NCI-H226 (cell line): Measurements from ENCODE around the gene RHOG.
"Not testable (repeated sequence)": the region's sequence is repeated elsewhere in the genome, so short reads cannot be mapped to it uniquely, and the experiment has no call there.

ENCODE experiments used
- DNase-seq: peaks from one replicate; pipeline ENCODE4 v3.0.0-alpha.2; 2015

RHOG gene

GRCh38 chr11:3840870-3841425, at the start of gene RHOG:
Gene RHOG, minus strand, starts transcription at chr11:3840959. Its CDS starts 12,821 bp downstream, at chr11:3828138.
- DNase-seq, result peak; percentile 93

GRCh38 chr11:3890014-3890413, 49.3 kb upstream of the RHOG start:
- DNase-seq, result no peak

GRCh38 chr11:3888876-3889275, 48.1 kb upstream of the RHOG start:
- no peak for DNase-seq

- no peak for DNase-seq
Measured at GRCh38 chr11:3886985-3887384, 46.2 kb upstream of the RHOG start.

GRCh38 chr11:3885855-3886254, 45.1 kb upstream of the RHOG start:
- no peak for DNase-seq

GRCh38 chr11:3882655-3883054, 41.9 kb upstream of the RHOG start:
- no peak for DNase-seq

GRCh38 chr11:3880724-3881123, 40.0 kb upstream of the RHOG start:
- DNase-seq, result peak; percentile 44

- no peak for DNase-seq
Measured at GRCh38 chr11:3879967-3880542, 39.3 kb upstream of the RHOG start.

- no peak for DNase-seq
Measured at GRCh38 chr11:3879216-3879966, 38.6 kb upstream of the RHOG start.

GRCh38 chr11:3878258-3878584, 37.5 kb upstream of the RHOG start:
- DNase-seq, result no peak

- DNase-seq, result no peak
Measured at GRCh38 chr11:3877364-3878257, 36.9 kb upstream of the RHOG start.

GRCh38 chr11:3876613-3877012, 35.9 kb upstream of the RHOG start:
- DNase-seq, result no peak

- DNase-seq, result no peak
Measured at GRCh38 chr11:3873712-3874349, 33.1 kb upstream of the RHOG start.

- DNase-seq, result no peak
Measured at GRCh38 chr11:3867209-3868091, 26.7 kb upstream of the RHOG start.

GRCh38 chr11:3866836-3867208, 26.1 kb upstream of the RHOG start:
- no peak for DNase-seq

GRCh38 chr11:3866206-3866605, 25.4 kb upstream of the RHOG start:
- no peak for DNase-seq

- DNase-seq, result peak; percentile 77
Measured at GRCh38 chr11:3865388-3866193, 24.8 kb upstream of the RHOG start.

- DNase-seq, result no peak
Measured at GRCh38 chr11:3861683-3862082, 20.9 kb upstream of the RHOG start.

- not testable (repeated sequence) for DNase-seq
Measured at GRCh38 chr11:3860898-3861393, 20.2 kb upstream of the RHOG start.

GRCh38 chr11:3860375-3860774, 19.6 kb upstream of the RHOG start:
- DNase-seq, result no peak

- DNase-seq, result no peak
Measured at GRCh38 chr11:3859373-3859881, 18.7 kb upstream of the RHOG start.
